HepG2 (cell line): ENCODE data around the gene THPO. TPM values are rescaled to one million over a fixed set of nuclear protein-coding genes. Genes with fewer than 3 reads are reported as not detected.

Experiments used
- IRF2 ChIP-seq: IDR thresholded peaks from 2 replicates; pipeline ENCODE4 v1.6.1; 2018; ENCODE audit warnings: missing genetic modification reagents, missing compliant biosample characterization
- MEIS1 ChIP-seq: sonication (generic); formaldehyde crosslinking; IDR thresholded peaks from 2 replicates; pipeline ENCODE4 v1.9.0; 2021; ENCODE audit warnings: mild to moderate bottlenecking, missing genetic modification reagents, moderate library complexity, borderline replicate concordance
- MEIS2 ChIP-seq: sonication (generic); formaldehyde crosslinking; IDR thresholded peaks from 2 replicates; pipeline ENCODE4 v1.9.0; 2021; ENCODE audit warnings: mild to moderate bottlenecking, missing genetic modification reagents
- MYC ChIP-seq: sonication (generic); formaldehyde crosslinking; IDR thresholded peaks from 2 replicates; pipeline ENCODE4 v1.9.0; 2021; ENCODE audit warnings: missing genetic modification reagents, borderline replicate concordance
- NFKB2 ChIP-seq: sonication (generic); formaldehyde crosslinking; IDR thresholded peaks from 2 replicates; pipeline ENCODE4 v1.4.0; 2020; ENCODE audit warnings: missing genetic modification reagents, borderline replicate concordance
- NR1H2 ChIP-seq: sonication (generic); formaldehyde crosslinking; IDR thresholded peaks from 2 replicates; pipeline ENCODE4 v1.8.1; 2022; ENCODE audit warnings: low read depth, missing genetic modification reagents, borderline replicate concordance
- ONECUT2 ChIP-seq: sonication (generic); formaldehyde crosslinking; IDR thresholded peaks from 2 replicates; pipeline ENCODE4 v1.4.0; 2020; ENCODE audit warnings: missing genetic modification reagents
- PRMT3 ChIP-seq: sonication (generic); formaldehyde crosslinking; IDR thresholded peaks from 2 replicates; pipeline ENCODE4 v1.8.1; 2022; ENCODE audit warnings: low read depth, mild to moderate bottlenecking, moderate library complexity, missing genetic modification reagents, borderline replicate concordance
- THAP11 ChIP-seq: IDR thresholded peaks from 2 replicates; pipeline ENCODE4 v1.6.1; 2016; ENCODE audit warnings: missing biosample characterization, missing genetic modification reagents
- ZMYM2 ChIP-seq: sonication (generic); formaldehyde crosslinking; IDR thresholded peaks from 2 replicates; pipeline ENCODE4 v1.8.0; 2022; ENCODE audit warnings: mild to moderate bottlenecking, missing genetic modification reagents
- ZNF367 ChIP-seq: sonication (generic); formaldehyde crosslinking; IDR thresholded peaks from 2 replicates; pipeline ENCODE4 v1.4.0; 2020; ENCODE audit warnings: missing genetic modification reagents, borderline replicate concordance
- ZNF501 ChIP-seq: sonication (generic); formaldehyde crosslinking; IDR thresholded peaks from 2 replicates; pipeline ENCODE4 v1.5.1; 2020; ENCODE audit warnings: mild to moderate bottlenecking, moderate library complexity, missing genetic modification reagents
- ZNF629 ChIP-seq: sonication (generic); formaldehyde crosslinking; conservative IDR thresholded peaks from 2 replicates; pipeline ENCODE4 v1.5.0; 2020; ENCODE audit warnings: missing genetic modification reagents
- ZNF781 ChIP-seq: sonication (generic); formaldehyde crosslinking; IDR thresholded peaks from 2 replicates; pipeline ENCODE4 v1.5.1; 2020; ENCODE audit warnings: borderline replicate concordance, mild to moderate bottlenecking, missing genetic modification reagents; ENCODE audit errors: not compliant biosample characterization
- ZSCAN29 ChIP-seq: sonication (generic); formaldehyde crosslinking; conservative IDR thresholded peaks from 2 replicates; pipeline ENCODE4 v1.4.0; 2020; ENCODE audit warnings: mild to moderate bottlenecking, missing genetic modification reagents
- polyA plus RNA-seq, 8 experiments: library from polyadenylated mRNA; depleted of rRNA in 3 of 8; stranded (reverse) in 7 of 8; unstranded in 1 of 8; fragments of >200 nt; fragmentation: Illumina TruSeq in 4 of 8; extraction: Trizol in 4 of 8; gene quantifications; 2 replicates each; pipeline versions ENCODE4 v1.2.1 to v1.2.3, GENCODE V29; 2011 to 2016; ENCODE audit warnings: low read depth in 4 of 8, missing spikeins in 1 of 8, mixed read lengths in 1 of 8; ENCODE audit not compliant: insufficient read depth in 1 of 8
- total RNA-seq, 5 experiments: library from RNA; depleted of rRNA; stranded (reverse); fragments of >200 nt; fragmentation: Illumina TruSeq; extraction: Trizol; gene quantifications; 2 replicates each; pipeline ENCODE4 v1.2.3, GENCODE V29; 2016; ENCODE audit warnings: low read depth in 1 of 5
- TF ChIP-seq, protein P1 (sequence below): sonication (generic); formaldehyde crosslinking; IDR thresholded peaks from 2 replicates; pipeline ENCODE4 v1.4.0; 2020; ENCODE audit warnings: missing genetic modification reagents
- TF ChIP-seq, protein P2 (sequence below): sonication (generic); formaldehyde crosslinking; IDR thresholded peaks from 2 replicates; pipeline ENCODE4 v1.9.0; 2021; ENCODE audit warnings: missing genetic modification reagents, mild to moderate bottlenecking, borderline replicate concordance

Gene THPO
- total and polyA plus RNA-seq, 2 of the 13 experiments (the other 11 are each of a cell fraction or from before 2014, with no cell fraction given): 2.8 to 4.8 TPM

DNA sequence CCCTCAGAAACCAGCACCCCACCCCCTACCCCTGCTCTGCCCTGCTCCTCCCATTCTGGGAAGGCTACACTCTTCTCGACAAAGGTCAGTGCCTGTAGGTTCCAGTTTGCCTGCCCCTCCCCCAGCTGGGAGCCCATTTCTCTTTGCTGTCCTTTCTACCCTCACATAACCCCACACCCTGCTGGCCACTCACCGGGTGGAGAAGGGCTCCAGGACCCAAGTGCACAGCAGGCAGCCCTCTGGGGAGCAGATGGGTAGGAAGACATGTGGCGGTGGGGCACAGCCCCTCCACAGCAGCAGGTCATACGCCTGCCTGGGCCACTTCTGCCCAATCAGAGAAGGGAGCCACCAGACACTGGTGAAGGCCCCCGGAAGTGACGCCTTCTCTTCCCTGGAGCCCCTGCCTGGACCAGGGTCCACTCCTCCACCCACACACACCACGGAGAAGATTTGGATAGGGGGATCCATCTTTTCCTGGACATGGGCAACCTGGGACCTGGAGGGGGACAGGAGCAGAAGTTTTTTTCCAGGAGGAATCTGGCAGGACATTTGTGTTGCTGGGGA, at the start of gene THPO (continued):
- TF ChIP-seq, protein P1, sequence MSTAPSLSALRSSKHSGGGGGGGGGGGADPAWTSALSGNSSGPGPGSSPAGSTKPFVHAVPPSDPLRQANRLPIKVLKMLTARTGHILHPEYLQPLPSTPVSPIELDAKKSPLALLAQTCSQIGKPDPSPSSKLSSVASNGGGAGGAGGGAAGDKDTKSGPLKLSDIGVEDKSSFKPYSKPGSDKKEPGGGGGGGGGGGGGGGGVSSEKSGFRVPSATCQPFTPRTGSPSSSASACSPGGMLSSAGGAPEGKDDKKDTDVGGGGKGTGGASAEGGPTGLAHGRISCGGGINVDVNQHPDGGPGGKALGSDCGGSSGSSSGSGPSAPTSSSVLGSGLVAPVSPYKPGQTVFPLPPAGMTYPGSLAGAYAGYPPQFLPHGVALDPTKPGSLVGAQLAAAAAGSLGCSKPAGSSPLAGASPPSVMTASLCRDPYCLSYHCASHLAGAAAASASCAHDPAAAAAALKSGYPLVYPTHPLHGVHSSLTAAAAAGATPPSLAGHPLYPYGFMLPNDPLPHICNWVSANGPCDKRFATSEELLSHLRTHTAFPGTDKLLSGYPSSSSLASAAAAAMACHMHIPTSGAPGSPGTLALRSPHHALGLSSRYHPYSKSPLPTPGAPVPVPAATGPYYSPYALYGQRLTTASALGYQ: 0 out of 2 replicates have a peak, but pooled peaks have one; percentile 39
- TF ChIP-seq NFKB2 (CRISPR knock-in tag) (peak; percentile 68; the same call in 1 of the 2 replicates), THAP11 (CRISPR knock-in tag) (peak; percentile 84), IRF2 (CRISPR knock-in tag) (peak; percentile 39), ZNF781 (CRISPR knock-in tag) (no peak), ZNF367 (CRISPR knock-in tag) (no peak), MYC (CRISPR knock-in tag) (peak; percentile 95), ZMYM2 (CRISPR knock-in tag) (no peak), NR1H2 (CRISPR knock-in tag) (no peak), ZNF629 (CRISPR knock-in tag) (peak; percentile 22; the same call in 1 of the 2 replicates), ONECUT2 (CRISPR knock-in tag) (no peak), ZNF501 (CRISPR knock-in tag) (peak; percentile 87), PRMT3 (CRISPR knock-in tag) (no peak), MEIS2 (CRISPR knock-in tag) (0 out of 2 replicates have a peak, but pooled peaks have one; percentile 42), ZSCAN29 (CRISPR knock-in tag) (0 out of 2 replicates have a peak, but pooled peaks have one; percentile 41), MEIS1 (CRISPR knock-in tag) (0 out of 2 replicates have a peak, but pooled peaks have one; percentile 29)
- TF ChIP-seq, protein P2, sequence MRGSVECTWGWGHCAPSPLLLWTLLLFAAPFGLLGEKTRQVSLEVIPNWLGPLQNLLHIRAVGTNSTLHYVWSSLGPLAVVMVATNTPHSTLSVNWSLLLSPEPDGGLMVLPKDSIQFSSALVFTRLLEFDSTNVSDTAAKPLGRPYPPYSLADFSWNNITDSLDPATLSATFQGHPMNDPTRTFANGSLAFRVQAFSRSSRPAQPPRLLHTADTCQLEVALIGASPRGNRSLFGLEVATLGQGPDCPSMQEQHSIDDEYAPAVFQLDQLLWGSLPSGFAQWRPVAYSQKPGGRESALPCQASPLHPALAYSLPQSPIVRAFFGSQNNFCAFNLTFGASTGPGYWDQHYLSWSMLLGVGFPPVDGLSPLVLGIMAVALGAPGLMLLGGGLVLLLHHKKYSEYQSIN (CRISPR knock-in tag): no peak
